ENCODE results near the gene ADAMTS2. TPM values are rescaled to one million over a fixed set of nuclear protein-coding genes. Genes with fewer than 3 reads are reported as not detected.

Gene ADAMTS2
- total and polyA plus RNA-seq, 2 of the 4 experiments (the other 2 are of a cell fraction), result 19.0 to 58.8 TPM

GRCh38 chr5:179269781-179270543 lies 75.3 kb downstream of the ADAMTS2 start:
- Histone ChIP-seq H3K4ac (ENCODE audit: low read depth, low read length) (peak overlapping the region; percentile 97), H4K91ac (ENCODE audit: insufficient read depth, low read depth, low read length) (peak overlapping the region; percentile 96), H3K23ac (ENCODE audit: low read depth, low read length) (peak overlapping the region; percentile 89), H2AFZ (replicated peaks; ENCODE audit: low read length, poor library complexity) (peak overlapping the region; percentile 71), H3K9ac (ENCODE audit: low read depth, low read length) (peak overlapping the region; percentile 62), H2AK9ac (replicated peaks; ENCODE audit: low read depth, low read length, poor library complexity) (peak overlapping the region; percentile 80), H3K9me1 (ENCODE audit: insufficient read depth, low read length) (peaks cover 64% of the 10 kb centered on the region), H4K5ac (ENCODE audit: low read depth, low read length) (peak overlapping the region; percentile 91), H2BK15ac (ENCODE audit: low read depth, low read length) (peak overlapping the region; percentile 94; the same call in 2 of the 3 replicates), H2BK5ac (ENCODE audit: low read depth, low read length, poor library complexity, severe bottlenecking) (peak overlapping the region; percentile 84), H3K4me3 (ENCODE audit: insufficient read depth, low read depth, low read length) (no peak overlapping the region), H2BK120ac (ENCODE audit: low read depth, low read length) (peak overlapping the region; percentile 97), H3K4me2 (ENCODE audit: low read depth, low read length) (no peak overlapping the region), H3K27me3 (ENCODE audit: control insufficient read depth, insufficient read depth, low read length) (no peaks in the 10 kb centered on the region), H3K9me3 (ENCODE audit: control insufficient read depth, insufficient read depth, low read length) (no peaks in the 10 kb centered on the region), H2AK5ac (ENCODE audit: low read depth, low read length) (peak overlapping the region; percentile 98), H3K36me3 (ENCODE audit: control insufficient read depth, insufficient read depth, low read length) (peaks cover 6% of the 10 kb centered on the region; the same call in 1 of the 2 replicates), H3K4me1 (ENCODE audit: control insufficient read depth, insufficient read depth, low read length) (peaks cover 73% of the 10 kb centered on the region), H3K56ac (ENCODE audit: extremely low read depth, insufficient read depth, low read length) (peak overlapping the region; percentile 4; the same call in 1 of the 2 replicates), H4K8ac (ENCODE audit: low read depth in 2 of 2, low read length in 2 of 2) (peak overlapping the region; percentile 92), H3K18ac (ENCODE audit: low read depth, low read length) (peak overlapping the region; percentile 94), H3K27ac (ENCODE audit: insufficient read depth, low read length) (peak overlapping the region; percentile 93), H3K14ac (replicated peaks; ENCODE audit: low read depth, low read length) (peak overlapping the region; percentile 93), H3K79me1 (ENCODE audit: low read depth in 1 of 2, low read length in 2 of 2) (peaks cover 33 to 91% of the 10 kb centered on the region in 2 experiments; a peak in 3 of 4 replicates), H4K20me1 (ENCODE audit: insufficient read depth, low read length) (no peaks in the 10 kb centered on the region), H2BK20ac (ENCODE audit: low read depth, low read length) (peak overlapping the region; percentile 86)
- in situ Hi-C loops (cut with MboI; ENCODE audit: low sequenced_read_pairs), result no loop called here
- 28% methylated on average over 3 of the region's 13 CpGs; no CpG with 5 or more reads in 1 of the 2 experiments for WGBS, 2 experiments (ENCODE audit: extremely low coverage in 2 of 2, insufficient read length in 1 of 2)
- dilution Hi-C loops (cut with HindIII; ENCODE audit: low sequenced_read_pairs, unreplicated experiment), result no loop called here
- BruUV-seq (replicated peaks), result no TSS peak
- ChIA-PET CTCF (no interaction called here), POLR2A (ENCODE audit: unreplicated experiment) (no interaction called here)
- intact Hi-C loops (cut with micrococcal nuclease), result loop anchor here (5.0 kb wide), 3 partner anchors 32 to 222 kb away; no protein-coding TSS in a partner anchor
- DNase-seq (no peak), ATAC-seq (ENCODE audit: low read depth) (no peak)
- TF ChIP-seq RFX5 (IDR thresholded peaks at IDR 0.05; ENCODE audit: low read depth, low read length) (no peak), MXI1 (IDR thresholded peaks at IDR 0.05; ENCODE audit: borderline replicate concordance, low read depth, low read length) (no peak), MAFK (IDR thresholded peaks at IDR 0.05; ENCODE audit: low read depth, low read length) (no peak), USF2 (IDR thresholded peaks at IDR 0.05; ENCODE audit: low read depth, low read length) (no peak), RAD21 (IDR thresholded peaks at IDR 0.05; ENCODE audit: low read length) (no peak), POLR2A (IDR thresholded peaks at IDR 0.05; ENCODE audit: low read depth, low read length) (no peak), CHD1 (IDR thresholded peaks at IDR 0.05; ENCODE audit: low read depth, low read length) (no peak), RCOR1 (IDR thresholded peaks at IDR 0.05; ENCODE audit: insufficient replicate concordance, low read length) (no peak), BHLHE40 (IDR thresholded peaks at IDR 0.05; ENCODE audit: low read depth, low read length) (no peak), SMC3 (IDR thresholded peaks at IDR 0.05; ENCODE audit: low read depth, low read length) (no peak), MAZ (IDR thresholded peaks at IDR 0.05; ENCODE audit: borderline replicate concordance, low read depth, low read length) (no peak), NFE2L2 (IDR thresholded peaks at IDR 0.05; ENCODE audit: low read depth, low read length) (no peak)
- TF ChIP-seq, protein P1, sequence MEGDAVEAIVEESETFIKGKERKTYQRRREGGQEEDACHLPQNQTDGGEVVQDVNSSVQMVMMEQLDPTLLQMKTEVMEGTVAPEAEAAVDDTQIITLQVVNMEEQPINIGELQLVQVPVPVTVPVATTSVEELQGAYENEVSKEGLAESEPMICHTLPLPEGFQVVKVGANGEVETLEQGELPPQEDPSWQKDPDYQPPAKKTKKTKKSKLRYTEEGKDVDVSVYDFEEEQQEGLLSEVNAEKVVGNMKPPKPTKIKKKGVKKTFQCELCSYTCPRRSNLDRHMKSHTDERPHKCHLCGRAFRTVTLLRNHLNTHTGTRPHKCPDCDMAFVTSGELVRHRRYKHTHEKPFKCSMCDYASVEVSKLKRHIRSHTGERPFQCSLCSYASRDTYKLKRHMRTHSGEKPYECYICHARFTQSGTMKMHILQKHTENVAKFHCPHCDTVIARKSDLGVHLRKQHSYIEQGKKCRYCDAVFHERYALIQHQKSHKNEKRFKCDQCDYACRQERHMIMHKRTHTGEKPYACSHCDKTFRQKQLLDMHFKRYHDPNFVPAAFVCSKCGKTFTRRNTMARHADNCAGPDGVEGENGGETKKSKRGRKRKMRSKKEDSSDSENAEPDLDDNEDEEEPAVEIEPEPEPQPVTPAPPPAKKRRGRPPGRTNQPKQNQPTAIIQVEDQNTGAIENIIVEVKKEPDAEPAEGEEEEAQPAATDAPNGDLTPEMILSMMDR (conservative IDR thresholded peaks at IDR 0.05; ENCODE audit: low read depth, low read length), result no peak
- TF ChIP-seq, protein P2, sequence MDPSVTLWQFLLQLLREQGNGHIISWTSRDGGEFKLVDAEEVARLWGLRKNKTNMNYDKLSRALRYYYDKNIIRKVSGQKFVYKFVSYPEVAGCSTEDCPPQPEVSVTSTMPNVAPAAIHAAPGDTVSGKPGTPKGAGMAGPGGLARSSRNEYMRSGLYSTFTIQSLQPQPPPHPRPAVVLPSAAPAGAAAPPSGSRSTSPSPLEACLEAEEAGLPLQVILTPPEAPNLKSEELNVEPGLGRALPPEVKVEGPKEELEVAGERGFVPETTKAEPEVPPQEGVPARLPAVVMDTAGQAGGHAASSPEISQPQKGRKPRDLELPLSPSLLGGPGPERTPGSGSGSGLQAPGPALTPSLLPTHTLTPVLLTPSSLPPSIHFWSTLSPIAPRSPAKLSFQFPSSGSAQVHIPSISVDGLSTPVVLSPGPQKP (IDR thresholded peaks at IDR 0.05; ENCODE audit: borderline replicate concordance, low read depth, low read length), result no peak
